Progenitor cell of endocrine pancreas (in vitro differentiated cells): ENCODE results near the gene RALGAPB. TPM values are rescaled to one million over a fixed set of nuclear protein-coding genes. Genes with fewer than 3 reads are reported as not detected.

Experiments
- DNase-seq: peaks from one replicate; pipeline ENCODE4 v3.0.0; 2021; ENCODE audit warnings: low spot score; ENCODE audit not compliant: unreplicated experiment
- H3K27ac Mint-ChIP-seq: 2 replicates; pipeline ENCODE4 v1.8.0; 2021; ENCODE audit warnings: mild to moderate bottlenecking, moderate library complexity, mixed read lengths
- H3K27me3 Mint-ChIP-seq: 2 replicates; pipeline ENCODE4 v1.8.0; 2021; ENCODE audit warnings: mixed read lengths
- H3K36me3 Mint-ChIP-seq: 2 replicates; pipeline ENCODE4 v1.8.0; 2022; ENCODE audit warnings: mixed read lengths; ENCODE audit not compliant: insufficient read depth
- H3K4me1 Mint-ChIP-seq: 2 replicates; pipeline ENCODE4 v1.8.0; 2021; ENCODE audit warnings: low read depth, mixed read lengths
- H3K4me3 Mint-ChIP-seq: 2 replicates; pipeline ENCODE4 v1.8.0; 2021; ENCODE audit warnings: low read depth, mild to moderate bottlenecking, moderate library complexity, mixed read lengths
- H3K9me3 Mint-ChIP-seq: 2 replicates; pipeline ENCODE4 v1.8.0; 2021; ENCODE audit warnings: low read depth, mixed read lengths
- CTCF ChIP-seq: fragments of 200-600 bp; sonication (generic); IDR thresholded peaks from one replicate; pipeline ENCODE4 v1.5.0; 2021; ENCODE audit warnings: antibody characterized with exemption, mild to moderate bottlenecking; ENCODE audit not compliant: unreplicated experiment
- total RNA-seq: library from RNA; stranded (reverse); gene quantifications from 2 replicates; pipeline ENCODE4 v1.2.1, GENCODE V29; 2021

Gene RALGAPB
- total RNA-seq, 1 donor from 2014 or later, result 42.3 TPM

- Mint-ChIP-seq H3K27ac (no peak overlapping the region), H3K27me3 (peaks cover 62% of the 10 kb centered on the region), H3K36me3 (no peaks in the 10 kb centered on the region), H3K4me3 (no peak overlapping the region), H3K9me3 (no peaks in the 10 kb centered on the region), H3K4me1 (peaks cover 4% of the 10 kb centered on the region)
- no peak for TF ChIP-seq CTCF
- DNase-seq, result no peak
These were observed 132.2 kb downstream of the RALGAPB start for GRCh38 chr20:38604873-38605303.

- Mint-ChIP-seq H3K27ac (no peak overlapping the region), H3K9me3 (no peaks in the 10 kb centered on the region), H3K4me1 (peaks cover 4% of the 10 kb centered on the region), H3K36me3 (no peaks in the 10 kb centered on the region), H3K27me3 (peaks cover 43% of the 10 kb centered on the region), H3K4me3 (no peak overlapping the region)
- no peak for TF ChIP-seq CTCF
- DNase-seq, result no peak
These were observed 134.7 kb downstream of the RALGAPB start for GRCh38 chr20:38607351-38607750.

GRCh38 chr20:38608188-38608587 lies 135.5 kb downstream of the RALGAPB start:
- H3K36me3 Mint-ChIP-seq, result no peaks in the 10 kb centered on the region
- H3K27ac Mint-ChIP-seq, result no peak overlapping the region

GRCh38 chr20:38609815-38610214 lies 137.2 kb downstream of the RALGAPB start:
- peaks cover 3% of the 10 kb centered on the region for H3K4me1 Mint-ChIP-seq
- H3K36me3 Mint-ChIP-seq, result no peaks in the 10 kb centered on the region
- H3K27ac Mint-ChIP-seq, result no peak overlapping the region
- no peak for DNase-seq
- no peak overlapping the region for H3K4me3 Mint-ChIP-seq
- TF ChIP-seq CTCF, result no peak
- no peaks in the 10 kb centered on the region for H3K9me3 Mint-ChIP-seq
- peaks cover 39% of the 10 kb centered on the region for H3K27me3 Mint-ChIP-seq

More at GRCh38 chr20:38608188-38608587, 135.5 kb downstream of the RALGAPB start:
- no peak overlapping the region for H3K4me3 Mint-ChIP-seq
- no peak for TF ChIP-seq CTCF
- peaks cover 42% of the 10 kb centered on the region for H3K27me3 Mint-ChIP-seq
- no peak for DNase-seq
- no peaks in the 10 kb centered on the region for H3K9me3 Mint-ChIP-seq
- H3K4me1 Mint-ChIP-seq, result peaks cover 4% of the 10 kb centered on the region

GRCh38 chr20:38610521-38610920 lies 137.9 kb downstream of the RALGAPB start:
- no peak for TF ChIP-seq CTCF
- Mint-ChIP-seq H3K27ac (no peak overlapping the region), H3K27me3 (peaks cover 39% of the 10 kb centered on the region)

More at GRCh38 chr20:38610521-38610920, 137.9 kb downstream of the RALGAPB start:
- H3K4me3 Mint-ChIP-seq, result no peak overlapping the region
- H3K36me3 Mint-ChIP-seq, result no peaks in the 10 kb centered on the region
- no peaks in the 10 kb centered on the region for H3K4me1 Mint-ChIP-seq
- no peak for DNase-seq
- H3K9me3 Mint-ChIP-seq, result no peaks in the 10 kb centered on the region
